GM12878 (cell line): ENCODE data around the gene CEP131. TPM values are rescaled to one million over a fixed set of nuclear protein-coding genes. Genes with fewer than 3 reads are reported as not detected.

Source experiments
- ATAC-seq: fragments of 200-7000 bp; cut with Tn5 transposase; 3 replicates; pipeline ENCODE4 v1.9.1; 2020; ENCODE audit warnings: mild to moderate bottlenecking, moderate library complexity
- BruUV-seq: library from RNA; stranded (reverse); fragments of 400-500 nt; replicated peaks from 2 replicates; lab custom pipeline; 2021; lab: Mats Ljungman, UMichigan
- CTCF ChIA-PET: fragments of 300-600 bp; sonication (Branson Sonifier 250); formaldehyde crosslinking; extraction: SDS; loops from one replicate; lab custom pipeline; 2021; ENCODE audit warnings: inconsistent platforms; lab: Yijun Ruan, JAX
- POLR2A ChIA-PET: fragments of 350-600 bp; formaldehyde crosslinking; extraction: SDS; loops from one replicate; lab custom pipeline; 2021; ENCODE audit warnings: inconsistent platforms; lab: Charles Lee
- RAD21 ChIA-PET: fragments of 300-600 bp; sonication (Branson Sonifier 250); formaldehyde crosslinking; loops from one replicate; lab custom pipeline; 2023; ENCODE audit warnings: antibody characterized with exemption; ENCODE audit not compliant: unreplicated experiment; lab: Charles Lee
- SMC1A ChIA-PET: fragments of 300-600 bp; sonication (Branson Sonifier 250); formaldehyde crosslinking; loops from one replicate; lab custom pipeline; 2023; ENCODE audit not compliant: unreplicated experiment, uncharacterized antibody; lab: Charles Lee
- DNase-seq: peaks from one replicate; pipeline ENCODE4 v3.0.0-alpha.2; 2011; ENCODE audit warnings: low read depth, low spot score
- FAIRE-seq: peaks from 3 replicates; lab custom pipeline; 2011; peaks lifted over from hg19 to GRCh38; lab: Jason Lieb, UNC
- H2AFZ ChIP-seq: 2 replicates; pipeline ENCODE4 v1.6.0; 2011; ENCODE audit warnings: low read depth, low read length, control low read depth; ENCODE audit not compliant: control insufficient read depth
- H3K27ac ChIP-seq: 2 replicates; pipeline ENCODE4 v1.5.1; 2011; ENCODE audit warnings: control low read depth; ENCODE audit not compliant: control insufficient read depth, insufficient read depth
- H3K27me3 ChIP-seq, 2 experiments: replicated peaks in 1 of 2; 2 replicates each; pipeline versions ENCODE4 v1.6.0 to v1.6.1; 2011; ENCODE audit warnings: low read length in 1 of 2; ENCODE audit not compliant: control insufficient read depth in 2 of 2, insufficient read depth in 2 of 2
- H3K36me3 ChIP-seq, 2 experiments: 2 replicates each; pipeline ENCODE4 v1.5.1; 2011; ENCODE audit warnings: low read length in 1 of 2; ENCODE audit not compliant: control insufficient read depth in 2 of 2, insufficient read depth in 2 of 2
- H3K4me1 ChIP-seq: 2 replicates; pipeline ENCODE4 v1.6.1; 2011; ENCODE audit warnings: mild to moderate bottlenecking, low read length, moderate library complexity, mixed read lengths; ENCODE audit not compliant: control insufficient read depth, insufficient read depth
- H3K4me2 ChIP-seq: 2 replicates; pipeline ENCODE4 v1.6.0; 2011; ENCODE audit warnings: control low read depth; ENCODE audit not compliant: control insufficient read depth, insufficient read depth
- H3K4me3 ChIP-seq: fragments of 200-600 bp; sonication (generic); 2 replicates; pipeline ENCODE4 v1.5.1; 2016
- H3K79me2 ChIP-seq: 2 replicates; pipeline ENCODE4 v1.6.0; 2011; ENCODE audit warnings: low read length; ENCODE audit not compliant: control insufficient read depth, insufficient read depth
- H3K9ac ChIP-seq: 2 replicates; pipeline ENCODE4 v1.8.0; 2011; ENCODE audit warnings: low read length, control low read depth, mixed read lengths; ENCODE audit not compliant: control insufficient read depth, insufficient read depth
- H3K9me3 ChIP-seq: replicated peaks from 3 replicates; pipeline ENCODE4 v1.5.1; 2011; ENCODE audit warnings: mild to moderate bottlenecking, low read length; ENCODE audit not compliant: control insufficient read depth, insufficient read depth
- H4K20me1 ChIP-seq: 2 replicates; pipeline ENCODE4 v1.6.0; 2011; ENCODE audit not compliant: control insufficient read depth, insufficient read depth
- MAX ChIP-seq: IDR thresholded peaks from 2 replicates; pipeline ENCODE4 v1.6.1; 2012; ENCODE audit warnings: low read depth, low read length, improper control_type of control experiment
- PAX5 ChIP-seq: IDR thresholded peaks from 2 replicates; pipeline ENCODE4 v1.6.1; 2011; ENCODE audit warnings: low read depth, low read length, borderline replicate concordance
- POLR2AphosphoS2 ChIP-seq: IDR thresholded peaks from 2 replicates; pipeline ENCODE4 v1.6.1; 2011; ENCODE audit warnings: low read depth, mild to moderate bottlenecking, low read length, improper control_type of control experiment, moderate library complexity
- RUNX3 ChIP-seq: IDR thresholded peaks from 2 replicates; pipeline ENCODE4 v1.6.1; 2012; ENCODE audit warnings: low read length, inconsistent platforms
- STAT1 ChIP-seq: fragments of 450-650 bp; conservative IDR thresholded peaks from 2 replicates; pipeline ENCODE4 v1.6.1; 2014; ENCODE audit warnings: antibody characterized with exemption, mild to moderate bottlenecking
- SUZ12 ChIP-seq: fragments of 200-600 bp; sonication (generic); IDR thresholded peaks from one replicate; pipeline ENCODE4 v1.6.1; 2018; ENCODE audit warnings: antibody characterized with exemption, mild to moderate bottlenecking; ENCODE audit not compliant: unreplicated experiment
- WGBS: methylation state at CpG from one replicate; pipeline ENCODE4 v1.1.6; 2016; ENCODE audit warnings: low lambda C conversion rate; ENCODE audit not compliant: insufficient replicate concordance, insufficient coverage; ENCODE audit errors: missing lambda C conversion rate; 5-methylcytosine and 5-hydroxymethylcytosine counted together
- in situ Hi-C: fragments of 300-500 bp; cut with MboI; formaldehyde crosslinking; loops from 9 replicates; pipeline ENCODE4 v1.14.3; 2018; ENCODE audit warnings: mixed read lengths
- intact Hi-C: fragments of 100-400 bp; cut with micrococcal nuclease; formaldehyde crosslinking; loops from one replicate; pipeline ENCODE4 v1.14.2; 2022; ENCODE audit not compliant: unreplicated experiment
- polyA plus RNA-seq, 11 experiments: library from polyadenylated mRNA; depleted of rRNA in 4 of 11; unstranded in 6 of 11; stranded (reverse) in 5 of 11; fragments of >200 nt; fragmentation: Nextera tagmentation in 4 of 11; fragmentation: Illumina TruSeq in 1 of 11; extraction: Ambion mirVana in 4 of 11; extraction: Trizol in 1 of 11; gene quantifications; 1 replicate in 1 of 11; 2 replicates in 10 of 11; pipeline versions ENCODE4 v1.2.1 to v1.2.3, GENCODE V29; 2011 to 2016; ENCODE audit warnings: inconsistent platforms in 2 of 11, missing spikeins in 2 of 11, low read depth in 1 of 11
- total RNA-seq, 4 experiments: library from RNA; depleted of rRNA in 3 of 4; stranded (reverse); fragments of >200 nt in 3 of 4; fragmentation: Illumina TruSeq in 1 of 4; extraction: Trizol in 1 of 4; gene quantifications; 2 replicates each; pipeline versions ENCODE4 v1.2.1 to v1.2.3, GENCODE V29; 2013 to 2021
- TF ChIP-seq, protein P1 (sequence below): fragments of 450-650 bp; IDR thresholded peaks from 2 replicates; pipeline ENCODE4 v1.6.1; 2017; ENCODE audit warnings: low read depth, mild to moderate bottlenecking, moderate library complexity
- TF ChIP-seq, protein P2 (sequence below): fragments of 450-650 bp; IDR thresholded peaks from 2 replicates; pipeline ENCODE4 v1.6.1; 2016; ENCODE audit warnings: mild to moderate bottlenecking

Gene CEP131
- total and polyA plus RNA-seq, 10 of the 15 experiments (the other 5 are each of a cell fraction or from before 2014, with no cell fraction given): 0.05 to 17.3 (median 6.7) TPM

DNA sequence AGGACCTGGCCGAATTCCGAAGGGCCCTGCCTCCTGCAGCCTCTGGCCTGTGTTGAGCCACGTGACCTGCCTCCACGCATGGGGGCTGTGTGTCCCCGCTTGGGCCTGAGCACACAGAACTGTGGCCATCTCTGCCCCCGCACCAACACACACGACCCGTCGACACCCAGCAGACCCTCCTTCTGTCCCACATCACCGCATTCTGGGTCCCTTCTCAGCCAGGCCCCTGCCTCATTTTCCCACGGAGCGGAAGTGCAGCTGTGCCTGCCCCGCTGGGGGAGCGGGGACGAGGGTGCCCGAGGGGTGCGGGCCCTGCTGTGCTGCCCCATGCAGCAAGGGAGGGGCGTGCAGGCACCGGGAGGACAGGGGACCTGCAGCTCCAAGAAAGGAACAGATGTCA lies 34.8 kb upstream of the CEP131 start:
- no peaks in the 10 kb centered on the region for H4K20me1 ChIP-seq
- H2AFZ ChIP-seq: no peak overlapping the region
- intact Hi-C loops: loop anchor here (10.0 kb wide), 1 partner anchor 257 kb away; the partner anchor contains the start of gene ACTG1
- peaks cover 4 to 18% of the 10 kb centered on the region in 2 experiments; a peak in 3 of 4 replicates for H3K36me3 ChIP-seq
- H3K9ac ChIP-seq: no peak overlapping the region
- whole genome bisulfite sequencing: 98% methylated on average over 19 of the region's 19 CpGs
- ATAC-seq (no peak), DNase-seq (no peak), FAIRE-seq (no peak)
- H3K4me1 ChIP-seq: no peaks in the 10 kb centered on the region
- ChIA-PET POLR2A (no interaction called here), SMC1A (interaction anchor here (1.3 kb wide), 1 partner anchor 227 kb away, joined by 5 read pairs; no protein-coding TSS in a partner anchor), CTCF (no interaction called here), RAD21 (interaction anchor here (1.5 kb wide), 1 partner anchor 14 kb away, joined by 5 read pairs; no protein-coding TSS in a partner anchor)
- H3K27ac ChIP-seq: no peak overlapping the region
- BruUV-seq: no TSS peak
- no peaks in the 10 kb centered on the region for H3K79me2 ChIP-seq
- no peak overlapping the region for H3K4me2 ChIP-seq
- no peaks in the 10 kb centered on the region for H3K9me3 ChIP-seq
- H3K4me3 ChIP-seq: no peak overlapping the region
- no peaks in the 10 kb centered on the region for H3K27me3 ChIP-seq
- in situ Hi-C loops: loop anchor here (5.0 kb wide), 1 partner anchor 220 kb away; no protein-coding TSS in a partner anchor
- TF ChIP-seq, protein P1, sequence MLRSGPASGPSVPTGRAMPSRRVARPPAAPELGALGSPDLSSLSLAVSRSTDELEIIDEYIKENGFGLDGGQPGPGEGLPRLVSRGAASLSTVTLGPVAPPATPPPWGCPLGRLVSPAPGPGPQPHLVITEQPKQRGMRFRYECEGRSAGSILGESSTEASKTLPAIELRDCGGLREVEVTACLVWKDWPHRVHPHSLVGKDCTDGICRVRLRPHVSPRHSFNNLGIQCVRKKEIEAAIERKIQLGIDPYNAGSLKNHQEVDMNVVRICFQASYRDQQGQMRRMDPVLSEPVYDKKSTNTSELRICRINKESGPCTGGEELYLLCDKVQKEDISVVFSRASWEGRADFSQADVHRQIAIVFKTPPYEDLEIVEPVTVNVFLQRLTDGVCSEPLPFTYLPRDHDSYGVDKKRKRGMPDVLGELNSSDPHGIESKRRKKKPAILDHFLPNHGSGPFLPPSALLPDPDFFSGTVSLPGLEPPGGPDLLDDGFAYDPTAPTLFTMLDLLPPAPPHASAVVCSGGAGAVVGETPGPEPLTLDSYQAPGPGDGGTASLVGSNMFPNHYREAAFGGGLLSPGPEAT: no peak
- TF ChIP-seq, protein P2, sequence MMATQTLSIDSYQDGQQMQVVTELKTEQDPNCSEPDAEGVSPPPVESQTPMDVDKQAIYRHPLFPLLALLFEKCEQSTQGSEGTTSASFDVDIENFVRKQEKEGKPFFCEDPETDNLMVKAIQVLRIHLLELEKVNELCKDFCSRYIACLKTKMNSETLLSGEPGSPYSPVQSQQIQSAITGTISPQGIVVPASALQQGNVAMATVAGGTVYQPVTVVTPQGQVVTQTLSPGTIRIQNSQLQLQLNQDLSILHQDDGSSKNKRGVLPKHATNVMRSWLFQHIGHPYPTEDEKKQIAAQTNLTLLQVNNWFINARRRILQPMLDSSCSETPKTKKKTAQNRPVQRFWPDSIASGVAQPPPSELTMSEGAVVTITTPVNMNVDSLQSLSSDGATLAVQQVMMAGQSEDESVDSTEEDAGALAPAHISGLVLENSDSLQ: no peak
- TF ChIP-seq RUNX3 (no peak), PAX5 (no peak), SUZ12 (no peak), POLR2AphosphoS2 (no peak), MAX (no peak), STAT1 (no peak)
